SIG-M5 (cell line): Measurements from ENCODE around the gene UGT1A9.
"Not testable (repeated sequence)": the region's sequence is repeated elsewhere in the genome, so short reads cannot be mapped to it uniquely, and the experiment has no call there.

Experiments
- DNase-seq: peaks from one replicate; lab custom pipeline; 2025; lab: John Stamatoyannopoulos, UW

The UGT1A9 gene

DNA sequence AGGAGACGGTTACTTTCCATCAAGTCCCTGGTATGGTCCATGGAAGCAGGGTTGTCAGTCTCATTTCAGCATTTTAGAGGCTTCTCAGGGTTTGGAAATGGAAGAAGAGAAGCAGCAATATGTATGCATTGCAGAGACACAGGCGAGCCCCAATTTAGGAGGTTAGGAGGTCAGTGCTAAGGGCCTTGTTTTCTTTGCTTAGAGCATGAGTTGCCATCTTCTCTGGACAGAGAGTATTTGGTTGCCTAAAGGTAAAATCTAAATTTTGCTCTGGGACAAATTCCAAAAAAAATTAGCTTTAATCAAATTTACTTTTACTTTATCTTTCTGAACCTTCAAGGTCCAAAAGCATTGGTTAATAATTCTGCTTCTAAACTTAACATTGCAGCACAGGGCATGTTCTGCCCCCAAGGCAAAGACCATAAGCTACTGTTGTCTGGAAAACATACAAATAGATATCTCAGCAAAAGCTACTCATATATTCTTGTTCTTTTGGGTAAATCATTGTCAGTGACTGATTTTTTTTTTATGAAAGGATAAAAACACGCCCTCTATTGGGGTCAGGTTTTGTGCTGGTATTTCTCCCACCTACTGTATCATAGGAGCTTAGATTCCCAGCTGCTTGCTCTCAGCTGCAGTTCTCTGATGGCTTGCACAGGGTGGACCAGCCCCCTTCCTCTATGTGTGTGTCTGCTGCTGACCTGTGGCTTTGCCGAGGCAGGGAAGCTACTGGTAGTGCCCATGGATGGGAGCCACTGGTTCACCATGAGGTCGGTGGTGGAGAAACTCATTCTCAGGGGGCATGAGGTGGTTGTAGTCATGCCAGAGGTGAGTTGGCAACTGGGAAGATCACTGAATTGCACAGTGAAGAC, at the start of gene UGT1A9:
Gene UGT1A9, plus strand, starts transcription at position 609 of the 872 bp plus-strand sequence. Its CDS starts 37 bp downstream, at position 646.
- no peak for DNase-seq

DNA sequence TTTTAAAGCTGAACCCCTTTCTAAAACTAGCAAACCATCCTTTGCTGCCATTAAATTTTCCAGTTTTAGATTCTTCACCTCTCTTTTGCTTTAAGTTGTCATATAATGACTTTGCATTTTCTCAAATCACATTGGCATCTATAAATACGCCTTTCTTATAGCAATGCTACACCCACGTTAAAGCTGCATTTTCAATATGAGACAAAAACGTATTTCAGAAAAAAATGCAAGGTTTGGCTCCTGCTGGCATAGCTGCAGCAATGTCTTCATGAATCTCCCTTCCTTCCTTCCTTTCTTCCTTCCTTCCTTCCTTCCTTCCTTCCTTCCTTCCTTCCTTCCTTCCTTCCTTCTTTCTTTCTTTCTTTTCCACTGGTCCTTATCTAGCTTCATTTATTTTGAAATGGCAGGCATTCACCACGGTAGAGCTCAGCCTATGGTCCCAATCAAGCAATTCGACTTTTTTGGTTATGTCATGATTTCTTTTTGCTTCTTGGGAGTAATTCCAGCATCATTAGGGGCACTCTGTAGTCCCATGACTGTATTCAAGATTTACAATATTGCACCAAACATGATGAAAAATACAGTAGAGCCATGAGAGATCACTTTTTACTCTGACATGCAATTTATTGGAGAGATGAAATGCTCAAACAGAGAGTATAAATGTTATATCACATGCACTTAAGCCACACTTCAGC, 44.2 kb upstream of the UGT1A9 start:
- no peak for DNase-seq

DNA sequence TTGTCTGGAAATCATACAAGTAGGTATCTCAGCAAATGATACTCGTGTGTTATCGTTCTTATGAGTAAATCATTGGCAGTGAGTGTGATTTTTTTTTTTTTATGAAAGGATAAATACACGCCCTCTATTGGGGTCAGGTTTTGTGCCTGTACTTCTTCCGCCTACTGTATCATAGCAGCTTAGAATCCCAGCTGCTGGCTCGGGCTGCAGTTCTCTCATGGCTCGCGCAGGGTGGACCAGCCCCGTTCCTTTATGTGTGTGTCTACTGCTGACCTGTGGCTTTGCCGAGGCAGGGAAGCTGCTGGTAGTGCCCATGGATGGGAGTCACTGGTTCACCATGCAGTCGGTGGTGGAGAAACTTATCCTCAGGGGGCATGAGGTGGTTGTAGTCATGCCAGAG, 35.4 kb upstream of the UGT1A9 start, which contains the start of gene UGT1A10:
Gene UGT1A10, plus strand, starts transcription at position 143 of the 400 bp plus-strand sequence. Its CDS starts 75 bp downstream, at position 218.
- not testable (repeated sequence) for DNase-seq

DNA sequence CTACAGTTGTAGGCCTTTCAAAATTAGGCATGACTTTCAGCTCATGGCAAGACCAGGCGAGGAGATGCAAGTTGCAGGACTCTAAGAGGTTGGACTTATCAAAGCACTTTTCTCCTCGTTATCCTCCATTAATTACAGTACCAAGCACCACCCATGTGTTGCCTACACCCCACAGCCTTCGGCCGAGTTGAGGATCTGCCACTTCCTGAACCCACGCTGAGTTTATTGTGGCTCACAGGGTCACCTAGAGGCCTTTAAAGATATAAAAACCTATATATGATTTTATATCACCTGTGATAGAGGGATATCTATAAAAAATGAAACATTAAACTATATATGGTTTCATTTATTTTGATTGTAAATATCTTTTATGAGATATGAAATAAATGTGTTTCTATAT, 32.9 kb upstream of the UGT1A9 start:
- DNase-seq, result no peak

DNA sequence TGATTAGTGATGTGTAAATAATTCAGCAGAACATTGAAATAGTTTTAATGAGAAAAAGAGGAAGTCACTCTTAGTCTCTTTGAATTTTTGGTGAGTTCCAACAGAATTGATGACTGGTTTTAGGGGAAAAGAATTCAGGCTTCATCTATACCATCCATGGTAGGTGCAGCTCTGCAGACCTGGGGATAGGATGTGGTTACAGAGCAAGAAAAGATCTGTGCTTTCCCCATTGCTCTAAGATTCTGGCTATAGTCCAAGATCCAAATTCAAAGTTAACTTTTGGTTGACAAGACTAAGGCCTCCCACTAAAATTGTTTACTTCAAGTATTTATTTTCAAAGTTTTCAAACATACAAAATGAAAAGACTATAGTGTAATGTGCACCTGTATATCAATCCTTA, 31.8 kb upstream of the UGT1A9 start:
- DNase-seq, result no peak

DNA sequence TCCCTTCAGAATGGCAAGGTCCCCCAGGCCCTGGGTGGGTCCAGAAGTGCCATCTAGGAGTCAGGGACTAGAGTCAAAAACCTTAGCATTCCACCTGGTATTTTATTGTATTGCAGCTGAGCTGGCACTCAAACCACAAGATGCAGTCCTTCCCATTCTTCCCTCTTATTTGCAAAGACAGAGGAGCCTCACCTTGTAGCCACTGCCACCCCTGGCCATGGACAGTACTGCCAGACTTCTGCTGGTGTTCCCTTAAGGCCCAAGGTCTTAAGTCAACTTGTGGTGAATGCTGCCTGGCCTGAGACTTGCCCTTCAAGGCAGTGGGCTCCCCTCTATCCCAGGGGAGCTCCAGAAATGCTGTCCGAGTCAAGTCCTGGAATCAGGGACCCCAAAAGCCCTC, 28.6 kb upstream of the UGT1A9 start:
- DNase-seq, result no peak

DNA sequence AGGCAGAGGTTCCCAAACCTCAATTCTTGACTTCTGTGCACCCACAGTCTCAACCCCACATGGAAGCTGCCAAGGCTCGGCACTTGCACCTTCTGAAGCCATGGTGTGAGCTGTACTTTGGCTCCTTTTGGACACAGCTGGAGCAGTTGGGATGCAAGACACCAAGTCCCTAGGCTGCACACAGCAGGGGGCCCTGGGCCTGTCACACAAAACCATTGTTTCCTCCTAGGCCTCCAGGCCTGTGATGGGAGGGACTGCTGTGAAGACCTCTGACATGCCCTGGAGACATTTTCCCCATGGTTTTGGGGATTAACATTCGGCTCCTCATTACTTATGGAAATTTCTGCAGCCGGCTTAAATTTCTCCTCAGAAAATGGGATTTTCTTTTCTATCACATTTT, 25.7 kb upstream of the UGT1A9 start:
- DNase-seq, result not testable (repeated sequence)

DNA sequence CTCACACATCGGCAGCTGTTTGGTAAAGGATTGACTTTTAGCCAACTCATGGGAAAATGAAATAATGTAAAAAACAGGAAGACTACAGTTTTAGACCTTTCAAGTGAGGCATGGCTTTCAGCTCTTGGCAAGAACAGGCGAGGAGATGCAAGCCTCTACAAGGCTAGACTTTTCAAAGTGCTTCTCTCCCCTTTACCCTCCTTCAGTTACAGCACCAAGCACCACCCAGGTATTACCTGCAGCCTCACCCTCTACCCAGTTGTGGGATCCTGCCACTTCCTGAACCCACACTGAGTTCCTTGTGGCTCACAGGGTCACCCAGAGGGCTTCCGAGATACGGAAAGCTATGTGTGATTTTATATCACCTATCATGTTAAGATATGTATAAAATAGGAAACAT, 20.7 kb upstream of the UGT1A9 start:
- DNase-seq, result no peak

DNA sequence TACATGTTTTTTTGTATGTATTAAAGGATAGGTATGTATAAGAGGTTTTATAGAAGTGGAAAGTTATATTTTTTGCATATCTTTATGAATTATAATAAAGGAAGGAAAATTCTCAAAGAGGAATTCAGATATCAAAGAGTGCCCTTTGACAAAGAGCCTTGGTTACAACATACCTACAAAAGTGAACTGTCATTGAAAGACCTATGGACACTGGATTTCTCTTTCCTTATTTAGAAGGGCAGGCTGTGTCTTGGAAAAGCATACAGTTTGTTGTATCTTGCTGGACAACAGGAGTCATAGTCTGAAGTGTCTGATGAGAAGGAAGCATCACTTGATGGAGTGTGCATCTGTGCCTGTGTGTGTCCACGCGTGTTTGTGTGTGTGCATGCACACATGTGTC, 20.3 kb upstream of the UGT1A9 start:
- no peak for DNase-seq

DNA sequence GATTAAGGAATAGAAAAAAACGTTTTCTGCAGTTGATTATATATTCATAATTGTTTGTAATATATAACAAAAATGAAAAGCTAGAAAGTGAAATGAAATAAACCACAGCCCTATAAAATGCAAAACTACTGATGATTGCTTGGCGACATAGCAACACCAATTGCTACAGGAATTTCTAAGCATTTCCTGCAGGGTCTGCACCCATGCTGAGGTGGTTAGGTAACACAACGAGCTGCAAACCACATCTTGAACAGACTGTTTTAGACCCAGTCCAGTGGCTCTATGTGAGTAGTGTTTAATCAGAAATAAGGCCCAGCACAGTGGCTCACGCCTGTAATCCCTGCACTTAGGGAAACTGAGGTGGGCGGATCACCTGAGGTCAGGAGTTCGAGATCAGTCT, 17.2 kb upstream of the UGT1A9 start:
- no peak for DNase-seq

DNA sequence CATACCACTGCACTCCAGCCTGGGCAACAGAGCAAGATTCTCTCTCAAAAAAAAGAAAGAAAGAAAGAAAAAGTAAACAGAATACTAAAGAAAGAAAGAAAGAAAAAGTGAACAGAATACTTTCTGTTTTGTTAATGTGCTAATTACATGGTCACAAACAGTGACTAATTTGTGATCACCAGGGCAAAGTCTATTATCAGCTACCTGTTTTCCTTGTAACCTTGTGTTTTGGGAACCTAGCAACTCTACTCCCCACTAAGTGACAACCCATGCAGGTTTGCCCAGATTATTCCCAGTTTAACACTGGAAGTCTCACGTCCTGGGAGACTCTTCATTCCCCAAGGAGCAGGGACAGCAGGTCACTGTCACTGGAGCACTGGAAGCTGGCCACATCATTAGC, 16.7 kb upstream of the UGT1A9 start:
- no peak for DNase-seq

DNA sequence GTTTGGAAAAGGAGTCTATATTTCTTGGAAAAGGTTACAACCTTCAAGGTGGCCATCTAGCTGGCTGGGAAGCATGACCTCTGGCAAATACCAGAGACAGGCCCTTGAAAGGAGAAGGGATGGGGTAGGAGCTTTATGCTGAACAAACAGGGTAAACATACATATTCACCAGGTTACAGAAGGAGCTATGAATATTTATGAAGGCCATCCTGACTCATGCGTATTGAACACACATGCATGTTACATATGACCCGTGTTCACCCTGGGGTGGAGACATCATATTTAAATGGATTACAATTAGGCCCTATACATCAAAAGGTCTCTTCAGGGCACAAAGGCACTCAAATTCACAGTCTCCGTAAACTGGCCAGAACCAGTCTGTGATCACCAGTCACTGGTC, 15.8 kb upstream of the UGT1A9 start:
- DNase-seq, result not testable (repeated sequence)

DNA sequence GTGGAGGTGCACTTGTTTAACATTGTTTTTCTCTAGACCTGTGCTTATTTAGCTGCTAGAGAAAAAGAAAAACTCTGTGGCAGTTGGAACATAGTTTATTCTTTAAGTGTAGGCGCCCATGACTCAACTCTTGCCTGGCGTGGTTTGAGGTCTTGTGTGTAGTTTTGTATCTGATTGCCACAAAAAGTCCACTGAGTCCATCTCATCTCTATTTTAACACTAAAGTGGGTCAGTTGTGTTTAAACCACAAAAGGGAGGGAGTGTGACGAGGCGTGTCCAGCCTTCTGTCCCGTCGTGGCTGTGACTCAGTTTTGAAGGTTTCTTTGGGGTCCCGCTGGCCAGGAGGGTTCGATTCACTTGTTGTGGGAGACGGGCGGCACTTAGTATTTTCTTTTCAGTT, 15.3 kb upstream of the UGT1A9 start:
- DNase-seq, result no peak

DNA sequence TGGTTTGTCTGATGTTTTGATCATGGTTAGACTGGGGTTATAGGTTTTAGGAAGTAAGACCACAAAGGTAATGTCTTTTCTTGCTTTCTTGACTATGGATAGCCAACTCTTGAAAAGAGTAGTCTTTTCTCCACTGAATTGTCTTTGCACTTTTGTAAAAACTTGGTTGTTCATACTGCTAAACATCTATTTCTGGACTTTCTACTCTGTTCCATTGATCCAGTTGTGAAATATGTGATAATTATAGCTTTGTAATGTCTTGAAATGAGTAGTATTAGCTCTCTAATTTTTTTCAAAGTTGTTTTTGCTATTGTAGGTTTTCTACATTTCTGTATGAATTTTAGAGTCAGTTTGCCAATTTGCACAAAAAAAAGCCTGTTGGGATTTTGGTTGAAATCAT, 13.1 kb upstream of the UGT1A9 start:
- no peak for DNase-seq

DNA sequence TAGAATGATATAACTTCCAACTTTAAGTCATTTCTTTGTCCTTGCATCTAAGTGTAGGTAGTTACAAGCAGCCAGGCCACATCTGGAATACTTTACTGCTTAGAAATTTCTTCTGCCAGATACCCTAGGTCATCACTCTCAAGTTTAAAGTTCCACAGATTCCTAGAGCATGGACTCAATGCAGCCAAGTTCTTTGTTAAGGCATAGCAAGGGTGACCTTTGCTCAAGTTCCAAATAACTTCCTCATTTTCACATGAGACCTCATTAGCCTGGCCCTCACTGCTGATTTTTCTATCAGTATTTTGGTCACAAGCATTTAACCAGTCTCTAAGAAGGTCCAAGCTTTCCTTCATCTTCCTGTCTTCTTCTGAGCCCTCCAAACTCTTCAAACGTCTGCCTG, 7.8 kb upstream of the UGT1A9 start:
- no peak for DNase-seq

DNA sequence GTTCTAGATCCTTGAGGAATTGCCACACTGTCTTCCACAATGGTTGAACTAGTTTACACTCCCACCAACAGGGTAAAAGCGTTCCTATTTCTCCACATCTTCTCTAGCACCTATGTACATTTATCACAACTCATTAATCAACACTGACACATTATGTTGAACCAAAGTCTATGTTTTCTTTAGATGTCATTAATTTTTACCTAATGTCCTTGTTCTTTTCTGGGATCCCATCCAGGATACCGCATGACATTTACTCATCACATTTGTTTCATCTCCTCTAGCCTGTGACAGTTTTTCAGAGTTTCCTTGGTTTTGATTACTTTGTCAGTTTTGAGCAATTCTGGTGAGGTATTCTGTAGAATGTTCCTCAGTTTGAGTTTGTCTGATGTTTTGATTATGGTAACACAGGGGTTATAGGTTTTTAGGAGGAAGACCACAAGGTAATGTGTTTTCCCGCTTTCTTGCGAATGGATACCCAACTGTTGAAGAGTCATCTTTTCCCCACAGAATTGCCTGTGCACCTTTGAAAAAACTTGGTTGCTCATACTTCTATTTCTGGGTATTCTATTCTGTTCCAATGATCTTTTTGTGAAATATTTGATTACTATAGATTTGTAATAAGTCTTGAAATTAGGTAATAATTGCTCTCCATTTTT, 3.0 kb upstream of the UGT1A9 start:
- DNase-seq, result no peak

DNA sequence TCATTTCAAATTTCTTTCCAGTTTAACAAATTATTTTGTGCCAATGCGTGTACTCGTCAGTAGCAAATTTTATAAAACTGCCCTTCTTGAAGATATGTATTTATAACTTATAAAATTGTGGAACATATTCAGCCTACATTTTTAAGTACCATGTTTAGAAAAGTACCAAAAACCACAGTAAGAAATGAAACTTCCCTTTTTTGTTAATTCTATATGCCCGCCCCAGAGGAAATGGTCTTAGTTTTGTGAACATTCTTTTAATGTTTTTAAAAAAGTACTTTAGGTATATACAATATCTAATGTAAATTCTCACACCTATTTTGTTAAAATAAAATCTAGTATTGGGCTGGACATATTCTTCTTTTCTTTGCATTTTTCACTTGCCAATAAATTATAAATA, 1.2 kb downstream of the UGT1A9 start:
- no peak for DNase-seq

DNA sequence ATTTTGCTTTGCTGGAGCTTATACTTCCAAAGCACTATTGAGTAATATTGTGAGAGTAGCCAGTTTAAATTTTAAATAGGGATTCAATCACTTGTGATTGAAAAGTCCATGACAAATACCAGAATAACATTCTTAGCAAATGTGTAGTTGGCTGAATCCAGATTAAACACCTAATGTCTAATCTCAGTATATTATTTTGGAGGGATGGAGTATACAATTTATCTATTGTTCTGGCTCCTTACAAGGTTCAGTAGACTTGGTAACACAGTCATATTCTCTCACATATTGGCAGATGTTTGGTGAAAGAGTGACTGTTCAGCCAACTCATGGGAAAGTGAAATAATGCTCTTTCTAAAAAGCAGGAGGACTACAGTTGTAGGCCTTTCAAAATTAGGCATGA, 2.2 kb downstream of the UGT1A9 start:
- no peak for DNase-seq

DNA sequence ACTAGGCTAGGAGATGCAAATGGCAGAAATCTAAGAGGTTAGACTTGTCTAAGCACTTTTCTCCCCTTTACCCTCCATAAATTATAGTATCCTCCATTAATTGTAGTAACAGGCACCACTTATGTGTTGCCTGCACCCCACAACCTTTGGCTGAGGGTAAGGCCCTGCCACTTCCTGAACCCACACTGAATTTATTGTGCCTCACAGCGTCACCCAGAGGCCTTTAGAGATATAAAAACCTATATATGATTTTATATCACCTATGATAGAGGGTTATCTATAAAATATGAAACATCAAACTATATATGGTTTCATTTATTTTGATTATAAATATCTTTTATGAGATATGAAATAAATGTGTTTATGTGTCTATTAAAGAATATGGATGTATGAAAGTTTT, 2.6 kb downstream of the UGT1A9 start:
- DNase-seq, result no peak

DNA sequence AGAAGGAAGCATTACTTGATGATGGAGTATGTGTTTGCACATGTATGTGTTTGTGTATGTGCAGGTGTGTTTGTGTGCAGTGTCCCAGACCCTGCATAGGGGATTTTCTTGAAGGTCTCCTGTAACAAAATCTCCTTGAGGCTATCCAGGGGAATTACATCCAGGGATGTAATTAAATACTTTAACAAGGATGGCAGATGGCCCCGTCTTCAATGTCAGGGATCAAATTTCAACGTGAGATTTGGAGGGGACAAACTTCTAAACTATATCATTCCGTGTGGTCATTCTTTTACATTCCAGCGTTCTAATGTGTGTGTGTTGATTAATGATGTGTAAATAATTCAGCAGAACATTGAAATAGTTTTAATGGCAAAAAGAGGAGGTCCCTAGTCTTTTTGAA, 3.3 kb downstream of the UGT1A9 start:
- DNase-seq, result no peak

DNA sequence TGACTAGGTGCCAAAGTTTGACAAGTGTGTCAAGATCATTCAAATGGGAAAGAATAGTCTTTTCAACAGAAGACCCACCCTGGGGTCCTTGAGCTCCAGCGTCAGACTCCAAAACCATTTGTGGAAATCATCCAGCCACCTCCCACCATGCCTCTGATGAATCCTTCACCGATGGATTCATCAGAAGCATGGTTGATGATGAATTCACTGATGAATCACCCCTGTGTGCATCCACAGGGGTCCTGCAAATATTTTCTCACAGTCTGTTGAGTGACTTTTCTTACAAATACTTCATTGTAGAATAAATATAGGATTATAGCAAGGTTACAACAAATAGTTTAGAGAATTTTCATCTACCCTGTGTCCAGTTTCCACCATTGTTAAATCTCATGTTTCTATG, 4.3 kb downstream of the UGT1A9 start:
- no peak for DNase-seq

DNA sequence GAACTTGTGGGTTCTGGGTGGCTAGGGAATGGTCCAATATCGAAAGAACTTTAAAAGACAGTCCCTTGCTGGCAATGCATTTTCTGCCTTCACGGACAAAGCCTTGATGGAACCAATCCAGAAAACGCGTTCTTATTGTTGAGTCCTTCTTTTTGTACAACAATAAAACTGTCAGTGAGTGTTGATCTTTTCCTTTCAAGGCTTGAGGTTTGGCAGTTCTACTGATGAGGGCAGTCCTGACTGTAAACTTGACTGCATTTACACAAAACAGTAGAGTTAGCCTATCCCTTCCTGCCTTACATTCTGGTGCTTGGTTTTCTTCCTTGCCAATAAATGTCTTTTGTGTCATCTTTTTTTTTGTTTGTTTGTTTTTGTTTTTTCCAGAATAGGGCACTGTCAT, 7.5 kb downstream of the UGT1A9 start:
- no peak for DNase-seq
